Activated naive CD4-positive, alpha-beta T cell treated with anti-CD3 and anti-CD28 coated beads, Interleukin-2, amount 50 U/mL, for 24 hours (primary cell): ENCODE data around the gene SLITRK6.

Experiments used
- H3K27ac Mint-ChIP-seq: one replicate; pipeline ENCODE4 v1.8.0; 2021; ENCODE audit warnings: mild to moderate bottlenecking, mixed read lengths
- H3K27me3 Mint-ChIP-seq: one replicate; pipeline ENCODE4 v1.8.0; 2021; ENCODE audit warnings: mixed read lengths
- H3K36me3 Mint-ChIP-seq: one replicate; pipeline ENCODE4 v1.8.0; 2021; ENCODE audit warnings: mixed read lengths
- H3K4me1 Mint-ChIP-seq: one replicate; pipeline ENCODE4 v1.8.0; 2021; ENCODE audit warnings: mixed read lengths
- H3K4me3 Mint-ChIP-seq: one replicate; pipeline ENCODE4 v1.8.0; 2021; ENCODE audit warnings: mild to moderate bottlenecking, mixed read lengths
- H3K9me3 Mint-ChIP-seq: one replicate; pipeline ENCODE4 v1.8.0; 2021; ENCODE audit warnings: mixed read lengths

SLITRK6 gene

GRCh38 chr13:85799097-85799582 is at the start of gene SLITRK6:
TSS of gene SLITRK6 (minus strand) at chr13:85799419. CDS start at chr13:85796508, 2,911 bp downstream.
- Mint-ChIP-seq H3K36me3 (no peaks in the 10 kb centered on the region), H3K4me1 (no peaks in the 10 kb centered on the region), H3K27ac (no peak within 1 kb of the TSS), H3K4me3 (no peak within 1 kb of the TSS), H3K27me3 (no peaks in the 10 kb centered on the region), H3K9me3 (peaks cover 4% of the 10 kb centered on the region)

DNA sequence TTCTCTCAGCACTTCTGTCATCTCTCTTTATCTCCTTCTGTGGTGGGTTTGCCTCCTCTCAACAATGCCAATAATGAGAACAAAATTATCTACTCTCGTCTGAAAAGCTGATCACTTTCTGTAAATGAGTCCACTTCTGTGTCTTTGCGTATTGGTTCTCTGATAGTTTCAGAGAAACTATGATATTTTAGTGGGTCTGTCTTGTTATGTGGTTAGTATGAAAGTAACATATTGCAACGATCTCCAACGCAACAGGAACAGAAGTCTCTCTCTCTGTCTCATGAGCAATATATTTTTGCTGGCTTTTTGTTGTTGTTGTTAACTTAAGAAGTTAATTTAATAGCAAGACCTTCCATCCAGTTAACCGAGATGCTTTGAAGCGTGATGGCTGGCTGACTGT is 47.8 kb upstream of the SLITRK6 start:
- no peak overlapping the region for H3K4me3 Mint-ChIP-seq
- H3K9me3 Mint-ChIP-seq, result peaks cover 13% of the 10 kb centered on the region
- no peak overlapping the region for H3K27ac Mint-ChIP-seq
- H3K4me1 Mint-ChIP-seq, result no peaks in the 10 kb centered on the region
- H3K36me3 Mint-ChIP-seq, result no peaks in the 10 kb centered on the region
- no peaks in the 10 kb centered on the region for H3K27me3 Mint-ChIP-seq

DNA sequence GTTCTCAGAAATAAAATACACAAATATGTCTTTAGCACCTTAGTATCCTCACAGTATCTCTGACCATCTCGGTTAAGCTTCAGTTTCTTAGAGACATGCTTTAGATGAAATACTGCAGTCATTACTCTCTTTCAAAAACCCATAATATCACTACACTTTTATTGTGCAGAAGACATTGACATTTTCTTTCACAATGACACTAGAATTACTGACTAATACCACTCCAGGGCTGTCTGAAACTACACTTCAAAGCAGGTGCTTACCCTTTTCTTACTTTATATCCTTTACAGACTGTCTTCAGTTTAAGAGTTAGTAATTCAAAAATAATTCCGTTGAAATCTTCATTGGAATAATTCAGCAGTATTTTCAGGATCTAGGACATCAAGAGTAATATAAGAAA is 42.2 kb upstream of the SLITRK6 start:
- Mint-ChIP-seq H3K27ac (no peak overlapping the region), H3K36me3 (no peaks in the 10 kb centered on the region), H3K4me3 (no peak overlapping the region), H3K27me3 (no peaks in the 10 kb centered on the region), H3K4me1 (no peaks in the 10 kb centered on the region), H3K9me3 (no peaks in the 10 kb centered on the region)

- Mint-ChIP-seq H3K36me3 (no peaks in the 10 kb centered on the region), H3K27ac (no peak overlapping the region), H3K27me3 (no peaks in the 10 kb centered on the region)
Measured at GRCh38 chr13:85833921-85834320, 34.7 kb upstream of the SLITRK6 start.

GRCh38 chr13:85828094-85828684 is 29.0 kb upstream of the SLITRK6 start:
- Mint-ChIP-seq H3K4me1 (no peaks in the 10 kb centered on the region), H3K4me3 (no peak overlapping the region), H3K36me3 (no peaks in the 10 kb centered on the region), H3K27me3 (no peaks in the 10 kb centered on the region), H3K9me3 (no peaks in the 10 kb centered on the region), H3K27ac (no peak overlapping the region)

More at GRCh38 chr13:85833921-85834320, 34.7 kb upstream of the SLITRK6 start:
- Mint-ChIP-seq H3K4me1 (no peaks in the 10 kb centered on the region), H3K4me3 (no peak overlapping the region), H3K9me3 (no peaks in the 10 kb centered on the region)

DNA sequence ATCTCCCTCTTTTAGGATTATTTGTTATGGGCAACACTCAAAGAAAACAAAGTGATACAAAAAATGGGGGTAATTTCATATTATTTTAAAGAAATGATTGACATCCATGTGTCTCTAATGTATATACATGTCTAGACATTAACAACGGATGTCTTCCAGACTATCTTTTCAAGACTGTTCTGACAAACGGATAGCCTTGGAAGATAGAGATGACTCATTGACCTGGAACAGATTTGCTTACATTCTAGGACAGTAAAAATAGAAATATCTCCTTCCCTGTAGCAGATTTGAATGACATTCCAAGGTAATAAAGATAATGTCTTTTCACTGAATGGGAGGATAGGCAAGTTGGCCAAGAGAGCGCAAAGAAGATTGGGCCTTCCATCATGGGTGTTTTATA is 26.2 kb upstream of the SLITRK6 start:
- Mint-ChIP-seq H3K9me3 (peaks cover 9% of the 10 kb centered on the region), H3K27ac (no peak overlapping the region), H3K36me3 (no peaks in the 10 kb centered on the region), H3K4me3 (no peak overlapping the region), H3K27me3 (no peaks in the 10 kb centered on the region), H3K4me1 (no peaks in the 10 kb centered on the region)

GRCh38 chr13:85823832-85824231 is 24.6 kb upstream of the SLITRK6 start:
- no peaks in the 10 kb centered on the region for H3K27me3 Mint-ChIP-seq
- no peak overlapping the region for H3K4me3 Mint-ChIP-seq
- no peaks in the 10 kb centered on the region for H3K4me1 Mint-ChIP-seq
- H3K36me3 Mint-ChIP-seq, result no peaks in the 10 kb centered on the region
- H3K27ac Mint-ChIP-seq, result no peak overlapping the region
- peaks cover 9% of the 10 kb centered on the region for H3K9me3 Mint-ChIP-seq

GRCh38 chr13:85819513-85819912 is 20.3 kb upstream of the SLITRK6 start:
- H3K27ac Mint-ChIP-seq, result no peak overlapping the region
- H3K36me3 Mint-ChIP-seq, result no peaks in the 10 kb centered on the region
- H3K9me3 Mint-ChIP-seq, result peaks cover 9% of the 10 kb centered on the region
- H3K4me1 Mint-ChIP-seq, result no peaks in the 10 kb centered on the region
- H3K4me3 Mint-ChIP-seq, result no peak overlapping the region
- H3K27me3 Mint-ChIP-seq, result no peaks in the 10 kb centered on the region

- H3K4me1 Mint-ChIP-seq, result no peaks in the 10 kb centered on the region
- no peak overlapping the region for H3K27ac Mint-ChIP-seq
- no peaks in the 10 kb centered on the region for H3K36me3 Mint-ChIP-seq
- no peaks in the 10 kb centered on the region for H3K9me3 Mint-ChIP-seq
- H3K4me3 Mint-ChIP-seq, result no peak overlapping the region
- no peaks in the 10 kb centered on the region for H3K27me3 Mint-ChIP-seq
Measured at GRCh38 chr13:85816413-85816812, 17.2 kb upstream of the SLITRK6 start.

GRCh38 chr13:85812282-85812681 is 13.1 kb upstream of the SLITRK6 start:
- Mint-ChIP-seq H3K4me3 (no peak overlapping the region), H3K36me3 (no peaks in the 10 kb centered on the region), H3K4me1 (no peaks in the 10 kb centered on the region), H3K27me3 (no peaks in the 10 kb centered on the region), H3K27ac (no peak overlapping the region), H3K9me3 (no peaks in the 10 kb centered on the region)

- Mint-ChIP-seq H3K36me3 (no peaks in the 10 kb centered on the region), H3K4me1 (no peaks in the 10 kb centered on the region), H3K27me3 (no peaks in the 10 kb centered on the region), H3K4me3 (no peak overlapping the region), H3K9me3 (no peaks in the 10 kb centered on the region), H3K27ac (no peak overlapping the region)
Measured at GRCh38 chr13:85808811-85809210, 9.6 kb upstream of the SLITRK6 start.

GRCh38 chr13:85806553-85807175 is 7.4 kb upstream of the SLITRK6 start:
- no peaks in the 10 kb centered on the region for H3K36me3 Mint-ChIP-seq
- H3K27me3 Mint-ChIP-seq, result no peaks in the 10 kb centered on the region
- H3K9me3 Mint-ChIP-seq, result no peaks in the 10 kb centered on the region
- H3K4me3 Mint-ChIP-seq, result no peak overlapping the region
- no peaks in the 10 kb centered on the region for H3K4me1 Mint-ChIP-seq
- H3K27ac Mint-ChIP-seq, result no peak overlapping the region

GRCh38 chr13:85798556-85798955 is 663 bp downstream of the SLITRK6 start:
- H3K27me3 Mint-ChIP-seq, result no peaks in the 10 kb centered on the region
- H3K27ac Mint-ChIP-seq, result no peak overlapping the region
- H3K36me3 Mint-ChIP-seq, result no peaks in the 10 kb centered on the region
- H3K4me3 Mint-ChIP-seq, result no peak overlapping the region
- H3K9me3 Mint-ChIP-seq, result peaks cover 4% of the 10 kb centered on the region
- H3K4me1 Mint-ChIP-seq, result no peaks in the 10 kb centered on the region

DNA sequence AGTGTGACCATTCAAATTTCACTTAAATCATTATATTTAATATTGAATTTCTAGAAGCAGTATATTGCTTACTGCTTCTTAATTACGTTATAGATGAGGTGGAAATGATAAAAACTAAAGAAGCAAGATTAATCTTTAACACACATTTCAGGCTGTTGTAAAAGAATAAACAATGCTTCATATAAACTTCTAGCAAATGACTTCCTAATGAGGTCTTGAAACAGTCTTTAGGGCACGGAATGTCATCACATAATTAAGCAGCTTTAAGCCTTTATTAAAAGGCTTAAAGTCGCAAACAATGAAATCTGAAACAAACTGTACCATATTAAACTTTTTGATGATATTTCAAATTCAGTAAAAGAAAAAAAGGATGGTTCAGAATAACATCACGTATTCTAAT is 1.9 kb downstream of the SLITRK6 start:
- Mint-ChIP-seq H3K27ac (no peak overlapping the region), H3K4me3 (no peak overlapping the region), H3K4me1 (no peaks in the 10 kb centered on the region), H3K9me3 (peaks cover 4% of the 10 kb centered on the region), H3K27me3 (no peaks in the 10 kb centered on the region), H3K36me3 (no peaks in the 10 kb centered on the region)

GRCh38 chr13:85785205-85785604 is 14.0 kb downstream of the SLITRK6 start:
- no peaks in the 10 kb centered on the region for H3K36me3 Mint-ChIP-seq
- no peak overlapping the region for H3K27ac Mint-ChIP-seq
- no peaks in the 10 kb centered on the region for H3K27me3 Mint-ChIP-seq
- H3K9me3 Mint-ChIP-seq, result peaks cover 8% of the 10 kb centered on the region
- H3K4me3 Mint-ChIP-seq, result no peak overlapping the region
- no peaks in the 10 kb centered on the region for H3K4me1 Mint-ChIP-seq

DNA sequence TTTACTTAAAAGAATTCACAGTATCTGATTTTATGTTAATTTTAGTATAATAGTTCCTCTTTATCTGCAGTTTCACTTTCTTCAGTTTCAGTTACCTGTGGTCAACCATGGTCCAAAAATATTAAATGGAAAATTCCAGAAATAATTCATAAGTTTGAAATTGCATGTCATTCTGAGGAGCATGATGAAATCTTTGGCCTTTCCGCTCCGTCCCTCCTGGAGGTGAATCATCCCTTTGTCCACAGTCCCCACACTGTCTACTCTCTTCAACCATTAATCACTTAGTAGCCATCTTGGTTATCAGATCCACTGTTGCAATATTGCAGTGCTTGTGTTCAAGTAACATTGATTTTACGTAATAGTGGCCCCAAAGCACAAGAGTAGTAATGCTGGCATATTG is 26.9 kb downstream of the SLITRK6 start:
- Mint-ChIP-seq H3K36me3 (no peaks in the 10 kb centered on the region), H3K4me3 (no peak overlapping the region), H3K9me3 (peaks cover 6% of the 10 kb centered on the region), H3K27ac (no peak overlapping the region), H3K27me3 (no peaks in the 10 kb centered on the region), H3K4me1 (no peaks in the 10 kb centered on the region)

DNA sequence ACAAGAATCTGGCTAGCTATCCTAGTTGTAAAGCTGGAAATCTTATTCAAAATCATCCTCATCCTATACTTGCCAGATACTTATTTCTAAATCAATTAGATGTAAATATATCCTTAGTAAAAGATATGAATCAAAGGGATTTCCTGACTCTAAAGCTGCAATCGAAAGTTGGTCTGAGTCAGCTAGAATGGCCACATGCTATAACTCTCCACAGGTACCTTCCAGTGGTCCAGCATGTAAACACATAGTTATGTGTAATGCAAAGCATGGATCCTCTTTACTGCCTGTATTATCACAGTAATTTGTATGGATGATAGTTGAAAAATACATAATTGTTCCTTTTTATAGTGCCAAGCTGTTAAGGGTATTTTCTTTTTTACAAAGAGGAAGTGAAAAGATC is 27.4 kb downstream of the SLITRK6 start:
- Mint-ChIP-seq H3K4me3 (no peak overlapping the region), H3K9me3 (peaks cover 8% of the 10 kb centered on the region), H3K27me3 (no peaks in the 10 kb centered on the region), H3K27ac (no peak overlapping the region), H3K4me1 (no peaks in the 10 kb centered on the region), H3K36me3 (no peaks in the 10 kb centered on the region)
